MM.1S (cell line): ENCODE measurements around the gene TAC4.

Experiments
- EZH2 ChIP-seq: fragments of 300-600 bp; sonication (generic); optimal IDR thresholded peaks from 2 replicates; pipeline ENCODE3; 2017; ENCODE audit warnings: low read depth, mild to moderate bottlenecking, antibody characterized with exemption, low read length, mixed read lengths
- EZH2phosphoT487 ChIP-seq: fragments of 300-600 bp; sonication (generic); IDR thresholded peaks from 2 replicates; pipeline ENCODE4 v1.6.1; 2018; ENCODE audit warnings: antibody characterized with exemption, low read length
- TF ChIP-seq, protein P1 (sequence below): fragments of 300-600 bp; sonication (generic); IDR thresholded peaks from 2 replicates; pipeline ENCODE4 v1.5.1; 2016; ENCODE audit warnings: antibody characterized with exemption, low read length, mixed read lengths

DNA sequence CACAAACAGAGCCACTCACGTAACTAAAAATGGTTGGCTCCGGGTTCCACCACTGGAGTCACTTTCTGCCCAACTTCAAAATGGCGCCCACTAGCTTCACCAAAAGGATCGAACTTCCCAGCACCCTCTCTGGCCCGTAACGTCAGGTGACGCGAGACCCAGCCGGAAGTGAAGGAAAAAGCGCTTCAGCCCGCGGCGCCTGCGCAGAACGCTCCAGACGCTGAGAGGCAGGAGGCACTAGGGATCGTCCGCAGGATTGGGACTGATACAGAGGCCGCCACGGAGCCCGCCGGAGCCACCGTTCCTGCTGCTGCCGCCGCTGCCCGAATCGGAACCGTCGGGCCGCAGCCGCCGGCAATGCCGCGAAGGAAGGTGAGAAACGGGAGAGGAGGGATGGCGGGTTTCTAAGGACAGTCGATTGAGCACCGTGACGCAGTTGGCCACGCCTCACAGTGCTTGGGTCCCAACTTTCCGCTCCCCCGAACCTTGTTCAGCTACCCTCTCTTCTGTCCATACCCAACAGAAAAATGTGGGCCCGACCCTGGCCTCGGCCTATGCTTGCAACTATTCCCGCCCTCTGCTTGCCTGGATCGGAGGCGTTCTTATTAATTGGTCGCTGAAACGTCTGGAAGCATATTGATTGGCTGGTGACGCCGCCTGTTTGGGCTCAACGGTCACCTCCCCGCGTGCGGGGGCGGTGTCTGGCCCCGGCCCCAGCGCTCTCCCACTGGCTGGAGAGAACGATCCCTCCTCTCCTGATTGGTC, 59.2 kb downstream of the TAC4 start, which contains the start of gene KAT7:
- TF ChIP-seq, protein P1, sequence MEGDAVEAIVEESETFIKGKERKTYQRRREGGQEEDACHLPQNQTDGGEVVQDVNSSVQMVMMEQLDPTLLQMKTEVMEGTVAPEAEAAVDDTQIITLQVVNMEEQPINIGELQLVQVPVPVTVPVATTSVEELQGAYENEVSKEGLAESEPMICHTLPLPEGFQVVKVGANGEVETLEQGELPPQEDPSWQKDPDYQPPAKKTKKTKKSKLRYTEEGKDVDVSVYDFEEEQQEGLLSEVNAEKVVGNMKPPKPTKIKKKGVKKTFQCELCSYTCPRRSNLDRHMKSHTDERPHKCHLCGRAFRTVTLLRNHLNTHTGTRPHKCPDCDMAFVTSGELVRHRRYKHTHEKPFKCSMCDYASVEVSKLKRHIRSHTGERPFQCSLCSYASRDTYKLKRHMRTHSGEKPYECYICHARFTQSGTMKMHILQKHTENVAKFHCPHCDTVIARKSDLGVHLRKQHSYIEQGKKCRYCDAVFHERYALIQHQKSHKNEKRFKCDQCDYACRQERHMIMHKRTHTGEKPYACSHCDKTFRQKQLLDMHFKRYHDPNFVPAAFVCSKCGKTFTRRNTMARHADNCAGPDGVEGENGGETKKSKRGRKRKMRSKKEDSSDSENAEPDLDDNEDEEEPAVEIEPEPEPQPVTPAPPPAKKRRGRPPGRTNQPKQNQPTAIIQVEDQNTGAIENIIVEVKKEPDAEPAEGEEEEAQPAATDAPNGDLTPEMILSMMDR, result no peak
- no peak for TF ChIP-seq EZH2
- TF ChIP-seq EZH2phosphoT487, result no peak
